Dermis microvascular lymphatic vessel endothelial cell (primary cell): ENCODE data around the gene GPR162. TPM values are rescaled to one million over a fixed set of nuclear protein-coding genes. Genes with fewer than 3 reads are reported as not detected.
A peak's percentile ranks its signal among the peaks of the same experiment; 100 is the strongest.
"Not testable (repeated sequence)": the region's sequence is repeated elsewhere in the genome, so short reads cannot be mapped to it uniquely, and the experiment has no call there.

Experiments
- DNase-seq, 2 donors: peaks; one replicate each; pipeline versions ENCODE4 v3.0.0 to v3.0.0-alpha.2; 2010; ENCODE audit warnings: low read depth in 2 of 2
- total RNA-seq: library from RNA; depleted of rRNA; stranded (reverse); fragments of >200 nt; gene quantifications from 2 replicates; pipeline ENCODE4 v1.2.1, GENCODE V29; 2014

Gene GPR162
- total RNA-seq, 1 donor from 2014 or later, result 0.51 TPM

GRCh38 chr12:6872073-6873048, 50.7 kb downstream of the GPR162 start:
- DNase-seq, result peak in 1 of 2 donors; percentile 76

- peak; percentile 82 to 95 for DNase-seq
Observed at GRCh38 chr12:6873094-6874014, 51.7 kb downstream of the GPR162 start, which contains the start of gene SPSB2. TSS of gene SPSB2 (minus strand) at chr12:6873303. CDS start at chr12:6872901, 402 bp downstream.

GRCh38 chr12:6874015-6874368, 52.4 kb downstream of the GPR162 start:
- not testable (repeated sequence) for DNase-seq

Other genes starting within 250 kb of the GPR162 start
- gene CHD4, start 214.4 kb upstream of the GPR162 start, total RNA-seq, result 181 and 200 TPM in 2 replicates
- gene LPAR5, start 185.9 kb upstream of the GPR162 start, total RNA-seq, result under 0.01 TPM in 1 of 2 replicates, not detected in the other
- gene ACRBP, start 174.4 kb upstream of the GPR162 start, total RNA-seq, result 0.39 and 0.51 TPM in 2 replicates
- 31.1 and 41.1 TPM in 2 replicates for gene ING4, start 158.7 kb upstream of the GPR162 start, total RNA-seq
- 6.4 and 11.6 TPM in 2 replicates for gene ZNF384, start 132.4 kb upstream of the GPR162 start, total RNA-seq
- not detected in 2 replicates for gene PIANP, start 121.0 kb upstream of the GPR162 start, total RNA-seq
- gene COPS7A, start 97.8 kb upstream of the GPR162 start, total RNA-seq, result 35.8 and 50.4 TPM in 2 replicates
- 76.4 and 115 TPM in 2 replicates for gene MLF2, start 68.7 kb upstream of the GPR162 start, total RNA-seq
- 43.3 and 50.8 TPM in 2 replicates for gene PTMS, start 55.5 kb upstream of the GPR162 start, total RNA-seq
- gene LAG3, start 49.3 kb upstream of the GPR162 start, total RNA-seq, result under 0.01 and 0.13 TPM in 2 replicates
- not detected in 2 replicates for gene CD4, start 32.3 kb upstream of the GPR162 start, total RNA-seq
- gene P3H3, start 6.6 kb downstream of the GPR162 start, total RNA-seq, result 18.2 and 22.6 TPM in 2 replicates
- gene GNB3, start 19.1 kb downstream of the GPR162 start, total RNA-seq, result 0.13 and 0.25 TPM in 2 replicates
- 5.7 and 11.8 TPM in 2 replicates for gene CDCA3, start 29.5 kb downstream of the GPR162 start, total RNA-seq
- gene USP5, start 30.3 kb downstream of the GPR162 start, total RNA-seq, result 82.5 and 83.7 TPM in 2 replicates
- 778 and 977 TPM in 2 replicates for gene TPI1, start 45.7 kb downstream of the GPR162 start, total RNA-seq
- gene SPSB2, start 51.5 kb downstream of the GPR162 start, total RNA-seq, result 2.9 and 3.3 TPM in 2 replicates
- 2.0 and 2.1 TPM in 2 replicates for gene LRRC23, start 83.0 kb downstream of the GPR162 start, total RNA-seq
- 1.0 and 1.4 TPM in 2 replicates for gene ENO2, start 92.8 kb downstream of the GPR162 start, total RNA-seq
- gene ATN1, start 106.1 kb downstream of the GPR162 start, total RNA-seq, result 5.1 and 12.1 TPM in 2 replicates
- gene RNU7-1, start 122.0 kb downstream of the GPR162 start, total RNA-seq, result not detected in 2 replicates
- gene C12orf57, start 122.2 kb downstream of the GPR162 start, total RNA-seq, result 88.7 and 206 TPM in 2 replicates
- gene PTPN6, start 129.5 kb downstream of the GPR162 start, total RNA-seq, result 2.4 and 2.6 TPM in 2 replicates
- 158 and 184 TPM in 2 replicates for gene PHB2, start 148.8 kb downstream of the GPR162 start, total RNA-seq
- 30.2 and 30.8 TPM in 2 replicates for gene EMG1, start 149.1 kb downstream of the GPR162 start, total RNA-seq
- gene LPCAT3, start 196.7 kb downstream of the GPR162 start, total RNA-seq, result 9.7 and 11.3 TPM in 2 replicates
- 0.13 TPM in 2 replicates for gene C1S, start 238.9 kb downstream of the GPR162 start, total RNA-seq